ENCODE measurements around the gene FGF3. TPM values are rescaled to one million over a fixed set of nuclear protein-coding genes. Genes with fewer than 3 reads are reported as not detected.

The FGF3 gene
- polyA plus RNA-seq, 2 donors: not detected

DNA sequence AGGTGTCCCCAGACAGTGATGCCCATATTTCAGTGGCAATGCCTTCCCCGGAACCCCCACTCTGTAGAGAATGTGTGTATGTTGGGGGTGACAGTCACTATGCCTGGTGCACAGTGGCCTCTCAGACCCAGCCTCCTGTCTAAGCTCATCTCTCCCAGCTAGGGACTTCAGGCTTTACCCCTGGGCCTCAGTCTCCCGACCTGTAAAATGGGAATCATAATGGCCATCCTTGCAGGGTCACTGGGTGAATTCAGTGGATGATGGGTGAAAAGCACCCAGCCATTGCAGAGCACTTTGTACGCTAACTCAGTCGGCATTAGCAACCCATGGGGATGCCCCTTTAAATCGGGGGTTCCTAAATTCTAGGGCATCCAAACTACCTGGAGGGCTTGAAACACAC, 18.9 kb downstream of the FGF3 start:
- 90 to 93% methylated on average over 5 of the region's 5 CpGs for WGBS, 2 donors
- Histone ChIP-seq H3K4me3 (ENCODE audit: low read depth in 1 of 2, low read length in 2 of 2) (no peak overlapping the region), H3K4me1 (ENCODE audit: control insufficient read depth in 2 of 2, insufficient read depth in 2 of 2, low read length in 1 of 2) (no peaks in the 10 kb centered on the region), H3K9me3 (ENCODE audit: control insufficient read depth in 2 of 2, insufficient read depth in 1 of 2, low read depth in 1 of 2, low read length in 1 of 2) (peaks cover 0 to 12% of the 10 kb centered on the region in 2 donors), H3K27ac (ENCODE audit: low read depth in 2 of 2, low read length in 1 of 2) (no peak overlapping the region), H3K36me3 (ENCODE audit: control insufficient read depth in 2 of 2, insufficient read depth in 2 of 2, low read length in 1 of 2) (no peaks in the 10 kb centered on the region), H3K27me3 (ENCODE audit: control insufficient read depth in 1 of 2, insufficient read depth in 2 of 2, low read length in 2 of 2) (peaks cover 0 to 3% of the 10 kb centered on the region in 2 donors)

DNA sequence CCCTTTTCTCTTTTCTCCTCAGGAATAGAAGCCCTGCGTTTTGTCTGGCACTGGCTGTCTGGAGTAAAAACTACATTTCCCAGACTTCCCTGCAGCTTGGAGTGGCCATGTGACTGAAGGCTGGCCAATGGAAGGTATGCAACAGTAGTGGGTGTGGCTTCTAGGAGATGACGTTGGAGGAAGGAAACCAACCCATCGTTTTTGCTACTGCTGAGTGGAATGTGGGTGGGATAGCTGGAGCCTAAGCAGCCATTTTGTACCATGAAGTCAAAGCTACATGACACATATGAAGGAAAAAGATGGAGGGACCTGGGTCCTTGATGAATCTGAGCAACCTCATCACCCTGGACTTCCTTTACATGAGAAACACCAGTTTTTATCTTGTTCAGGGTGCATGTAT, 19.6 kb downstream of the FGF3 start:
- Histone ChIP-seq H3K4me1 (ENCODE audit: control insufficient read depth in 2 of 2, insufficient read depth in 2 of 2, low read length in 1 of 2) (no peaks in the 10 kb centered on the region), H3K27me3 (ENCODE audit: control insufficient read depth in 1 of 2, insufficient read depth in 2 of 2, low read length in 2 of 2) (peaks cover 0 to 3% of the 10 kb centered on the region in 2 donors), H3K9me3 (ENCODE audit: control insufficient read depth in 2 of 2, insufficient read depth in 1 of 2, low read depth in 1 of 2, low read length in 1 of 2) (peaks cover 0 to 12% of the 10 kb centered on the region in 2 donors), H3K4me3 (ENCODE audit: low read depth in 1 of 2, low read length in 2 of 2) (no peak overlapping the region), H3K27ac (ENCODE audit: low read depth in 2 of 2, low read length in 1 of 2) (no peak overlapping the region), H3K36me3 (ENCODE audit: control insufficient read depth in 2 of 2, insufficient read depth in 2 of 2, low read length in 1 of 2) (no peaks in the 10 kb centered on the region)
- 21 to 23% methylated on average over 3 of the region's 3 CpGs for WGBS, 2 donors

DNA sequence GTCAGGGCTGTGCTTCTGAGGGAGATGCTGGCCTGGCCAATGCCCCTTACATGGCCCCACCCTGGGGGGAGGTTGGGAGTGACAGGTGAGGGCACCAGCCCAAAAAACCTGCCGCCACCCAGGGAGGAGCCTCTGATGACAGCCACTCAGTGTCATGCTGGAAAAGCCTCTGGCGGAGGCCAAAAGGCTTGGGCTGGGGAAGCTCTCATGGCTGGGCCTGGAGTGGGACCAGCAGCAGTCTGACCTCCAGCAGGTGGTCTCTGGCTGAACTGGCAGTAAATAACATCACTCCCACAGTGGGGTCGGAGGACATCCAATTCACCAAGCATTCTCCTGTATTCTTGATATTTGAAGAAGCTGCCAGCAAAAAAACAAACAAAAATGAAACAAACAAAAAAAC, 20.1 kb downstream of the FGF3 start:
- 85 to 87% methylated on average over 3 of the region's 3 CpGs for WGBS, 2 donors
- Histone ChIP-seq H3K9me3 (ENCODE audit: control insufficient read depth in 2 of 2, insufficient read depth in 1 of 2, low read depth in 1 of 2, low read length in 1 of 2) (peaks cover 0 to 12% of the 10 kb centered on the region in 2 donors), H3K36me3 (ENCODE audit: control insufficient read depth in 2 of 2, insufficient read depth in 2 of 2, low read length in 1 of 2) (no peaks in the 10 kb centered on the region)

DNA sequence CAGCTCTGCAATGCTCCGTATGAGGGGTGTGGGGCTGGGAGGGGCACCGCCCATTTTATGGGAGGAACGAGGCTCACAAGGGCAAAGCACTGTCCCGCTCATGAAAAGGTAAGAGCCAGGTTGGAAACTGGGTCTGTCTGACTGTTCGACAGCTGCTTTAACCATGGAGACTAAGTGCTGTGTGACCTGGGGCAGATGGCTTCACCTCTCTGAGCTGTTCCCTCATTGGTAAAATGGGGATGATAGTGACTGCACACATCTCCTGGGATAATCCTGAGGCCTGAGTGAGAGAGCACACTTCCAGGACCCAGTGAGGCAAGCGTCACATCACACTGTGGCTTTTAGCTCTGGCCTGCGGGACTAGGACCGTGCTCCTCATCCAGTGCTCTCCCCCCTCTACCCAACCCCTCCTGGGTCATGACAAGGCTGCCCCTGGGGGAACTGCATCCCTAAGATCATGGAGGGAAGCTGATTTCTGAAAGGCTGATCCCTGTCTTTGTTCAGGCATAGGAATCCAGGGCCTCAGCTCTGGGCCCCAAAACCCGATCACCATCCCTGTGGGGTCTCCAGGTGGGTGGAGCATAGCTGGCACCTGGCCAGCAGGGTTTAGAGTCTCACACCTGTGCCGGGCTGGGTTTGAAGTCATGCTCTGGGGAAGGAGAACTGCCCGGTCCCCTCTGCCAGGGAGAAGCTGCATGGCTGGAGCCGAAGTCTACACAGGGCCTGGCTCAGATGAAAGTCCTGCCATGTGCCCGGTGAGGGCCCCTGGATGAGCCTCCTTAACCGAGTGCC, 21.3 kb downstream of the FGF3 start:
- Histone ChIP-seq H3K4me1 (ENCODE audit: control insufficient read depth in 2 of 2, insufficient read depth in 2 of 2, low read length in 1 of 2) (no peaks in the 10 kb centered on the region), H3K27ac (ENCODE audit: low read depth in 2 of 2, low read length in 1 of 2) (no peak overlapping the region), H3K4me3 (ENCODE audit: low read depth in 1 of 2, low read length in 2 of 2) (no peak overlapping the region), H3K9me3 (ENCODE audit: control insufficient read depth in 2 of 2, insufficient read depth in 1 of 2, low read depth in 1 of 2, low read length in 1 of 2) (peaks cover 0 to 12% of the 10 kb centered on the region in 2 donors), H3K27me3 (ENCODE audit: control insufficient read depth in 1 of 2, insufficient read depth in 2 of 2, low read length in 2 of 2) (peaks cover 0 to 3% of the 10 kb centered on the region in 2 donors), H3K36me3 (ENCODE audit: control insufficient read depth in 2 of 2, insufficient read depth in 2 of 2, low read length in 1 of 2) (no peaks in the 10 kb centered on the region)
- 66 to 68% methylated on average over 14 of the region's 14 CpGs for WGBS, 2 donors

More for the DNA sequence above, 20.1 kb downstream of the FGF3 start:
- no peak overlapping the region for H3K4me3 ChIP-seq (ENCODE audit: low read depth in 1 of 2, low read length in 2 of 2)
- no peaks in the 10 kb centered on the region for H3K4me1 ChIP-seq (ENCODE audit: control insufficient read depth in 2 of 2, insufficient read depth in 2 of 2, low read length in 1 of 2)
- no peak overlapping the region for H3K27ac ChIP-seq (ENCODE audit: low read depth in 2 of 2, low read length in 1 of 2)
- H3K27me3 ChIP-seq (ENCODE audit: control insufficient read depth in 1 of 2, insufficient read depth in 2 of 2, low read length in 2 of 2): peaks cover 0 to 3% of the 10 kb centered on the region in 2 donors

DNA sequence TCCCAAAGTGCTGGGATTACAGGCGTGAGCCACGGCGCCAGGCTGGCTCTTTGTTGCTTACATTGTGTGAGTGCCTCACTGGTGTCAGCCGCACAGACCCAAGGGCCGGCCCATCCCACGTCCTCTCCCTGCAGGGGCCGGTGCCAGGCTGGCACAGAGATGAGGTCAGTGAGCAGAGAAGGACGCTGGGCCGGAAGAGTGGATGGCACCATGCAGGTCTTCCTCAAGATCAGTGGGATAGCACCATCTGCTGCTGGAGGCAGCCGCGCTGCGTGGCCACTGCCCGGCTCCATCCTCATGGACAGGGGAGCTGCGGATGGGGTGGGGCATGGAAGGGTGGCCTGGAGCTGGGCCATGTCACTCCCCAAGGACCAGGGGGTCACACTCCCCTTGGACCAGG, 22.1 kb downstream of the FGF3 start:
- Histone ChIP-seq H3K36me3 (ENCODE audit: control insufficient read depth in 2 of 2, insufficient read depth in 2 of 2, low read length in 1 of 2) (no peaks in the 10 kb centered on the region), H3K4me1 (ENCODE audit: control insufficient read depth in 2 of 2, insufficient read depth in 2 of 2, low read length in 1 of 2) (no peaks in the 10 kb centered on the region), H3K9me3 (ENCODE audit: control insufficient read depth in 2 of 2, insufficient read depth in 1 of 2, low read depth in 1 of 2, low read length in 1 of 2) (peaks cover 0 to 12% of the 10 kb centered on the region in 2 donors), H3K27ac (ENCODE audit: low read depth in 2 of 2, low read length in 1 of 2) (no peak overlapping the region), H3K4me3 (ENCODE audit: low read depth in 1 of 2, low read length in 2 of 2) (no peak overlapping the region), H3K27me3 (ENCODE audit: control insufficient read depth in 1 of 2, insufficient read depth in 2 of 2, low read length in 2 of 2) (no peaks in the 10 kb centered on the region)
- WGBS, 2 donors: 72 to 76% methylated on average over 13 to 14 of the region's 14 CpGs

DNA sequence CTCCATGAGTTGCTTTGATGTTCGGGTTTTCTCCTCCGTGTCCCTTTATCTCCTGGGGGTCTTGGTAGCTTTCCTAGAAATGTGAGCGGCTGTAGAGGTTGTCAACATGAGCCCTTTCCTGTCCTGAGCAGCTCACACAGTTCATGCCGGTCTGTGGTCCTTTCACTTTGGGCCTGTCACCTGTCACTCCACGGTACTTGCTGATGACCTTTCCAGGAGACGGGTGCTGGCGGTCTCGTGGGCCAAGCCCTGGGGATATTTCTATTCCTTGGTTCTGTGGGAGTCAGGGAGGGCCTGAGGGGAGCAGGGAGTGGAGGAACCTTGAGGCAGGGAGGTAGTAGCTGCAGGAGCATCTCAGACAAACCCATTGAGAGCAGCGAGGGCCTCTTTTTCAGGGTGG, 23.2 kb downstream of the FGF3 start:
- H3K27ac ChIP-seq (ENCODE audit: low read depth in 2 of 2, low read length in 1 of 2): no peak overlapping the region
- H3K4me1 ChIP-seq (ENCODE audit: control insufficient read depth in 2 of 2, insufficient read depth in 2 of 2, low read length in 1 of 2): no peaks in the 10 kb centered on the region
- no peak overlapping the region for H3K4me3 ChIP-seq (ENCODE audit: low read depth in 1 of 2, low read length in 2 of 2)
- H3K9me3 ChIP-seq (ENCODE audit: control insufficient read depth in 2 of 2, insufficient read depth in 1 of 2, low read depth in 1 of 2, low read length in 1 of 2): peaks cover 0 to 9% of the 10 kb centered on the region in 2 donors
- WGBS, 2 donors: 77 to 79% methylated on average over 9 of the region's 9 CpGs
- no peaks in the 10 kb centered on the region for H3K27me3 ChIP-seq (ENCODE audit: control insufficient read depth in 1 of 2, insufficient read depth in 2 of 2, low read length in 2 of 2)
- H3K36me3 ChIP-seq (ENCODE audit: control insufficient read depth in 2 of 2, insufficient read depth in 2 of 2, low read length in 1 of 2): no peaks in the 10 kb centered on the region

DNA sequence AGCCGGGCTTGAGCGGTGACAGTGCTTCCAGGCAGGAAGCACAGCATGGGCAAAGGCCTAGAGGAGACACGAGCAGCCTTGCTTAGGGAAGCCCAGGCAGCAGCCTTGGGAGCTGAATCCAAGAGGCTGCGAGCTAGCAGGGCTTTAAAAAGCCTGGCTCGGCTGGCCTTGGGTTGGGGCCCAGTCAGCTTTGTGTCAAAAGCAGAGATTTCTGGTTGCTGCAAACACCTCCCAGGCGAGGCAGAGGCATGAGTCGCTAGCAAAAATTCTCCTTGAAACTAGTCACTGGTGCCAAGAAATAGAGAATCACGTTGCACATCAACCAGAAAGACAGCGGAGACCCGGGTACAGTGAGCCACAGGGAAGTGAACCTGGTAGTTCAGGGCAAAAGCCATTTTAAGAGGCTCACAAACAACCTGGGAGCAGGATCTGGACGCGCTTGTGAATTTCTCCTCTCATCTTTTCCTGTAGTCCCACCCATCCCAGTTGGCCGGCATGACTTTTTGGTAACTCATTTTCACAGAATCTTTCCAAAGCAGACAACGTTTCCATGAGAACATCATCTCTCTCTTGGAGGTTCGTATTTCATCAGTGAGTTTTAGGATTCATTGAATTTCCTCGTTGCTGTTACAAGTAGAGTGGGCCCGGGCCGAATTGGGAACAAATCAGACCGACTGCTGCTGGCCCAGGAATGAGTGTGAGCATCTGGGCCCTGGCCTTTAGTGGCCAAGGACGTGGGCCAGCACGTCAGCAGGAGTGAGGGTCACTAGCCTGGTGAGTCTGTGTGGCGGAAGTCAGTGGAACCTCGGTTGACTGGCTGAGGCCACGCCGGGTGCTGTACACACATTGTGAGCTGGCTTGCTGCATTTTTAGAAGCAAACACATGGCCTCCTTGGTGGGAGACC, 27.7 kb downstream of the FGF3 start:
- H3K4me1 ChIP-seq (ENCODE audit: control insufficient read depth in 2 of 2, insufficient read depth in 2 of 2, low read length in 1 of 2): peaks cover 0 to 2% of the 10 kb centered on the region in 2 donors
- H3K9me3 ChIP-seq (ENCODE audit: control insufficient read depth in 2 of 2, insufficient read depth in 1 of 2, low read depth in 1 of 2, low read length in 1 of 2): no peaks in the 10 kb centered on the region
- WGBS, 2 donors: 60 to 62% methylated on average over 25 of the region's 25 CpGs
- no peak overlapping the region for H3K27ac ChIP-seq (ENCODE audit: low read depth in 2 of 2, low read length in 1 of 2)
- no peaks in the 10 kb centered on the region for H3K27me3 ChIP-seq (ENCODE audit: control insufficient read depth in 1 of 2, insufficient read depth in 2 of 2, low read length in 2 of 2)
- no peaks in the 10 kb centered on the region for H3K36me3 ChIP-seq (ENCODE audit: control insufficient read depth in 2 of 2, insufficient read depth in 2 of 2, low read length in 1 of 2)
- no peak overlapping the region for H3K4me3 ChIP-seq (ENCODE audit: low read depth in 1 of 2, low read length in 2 of 2)

DNA sequence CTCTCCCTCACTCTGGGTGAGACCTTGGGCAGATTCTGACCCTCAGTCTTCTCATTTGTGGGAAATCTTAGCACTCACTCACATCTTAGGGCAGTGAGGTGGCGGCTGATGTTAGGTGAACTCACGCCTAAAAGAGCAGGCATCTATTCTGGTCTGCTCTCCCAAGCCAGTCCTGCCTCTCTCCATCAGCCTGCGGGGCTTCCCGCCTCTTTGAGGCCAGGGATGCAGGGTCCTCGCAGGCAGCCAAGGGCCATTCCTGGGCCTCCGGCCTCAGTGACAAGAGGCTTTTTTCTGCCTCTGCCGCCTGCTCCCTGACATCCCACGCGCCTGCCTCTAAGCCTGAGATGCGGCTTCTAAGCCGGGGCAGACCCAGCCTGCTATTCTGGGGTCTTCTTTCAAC, 30.3 kb downstream of the FGF3 start:
- Histone ChIP-seq H3K4me1 (ENCODE audit: control insufficient read depth in 2 of 2, insufficient read depth in 2 of 2, low read length in 1 of 2) (peaks cover 0 to 2% of the 10 kb centered on the region in 2 donors), H3K4me3 (ENCODE audit: low read depth in 1 of 2, low read length in 2 of 2) (no peak overlapping the region), H3K27me3 (ENCODE audit: control insufficient read depth in 1 of 2, insufficient read depth in 2 of 2, low read length in 2 of 2) (no peaks in the 10 kb centered on the region), H3K9me3 (ENCODE audit: control insufficient read depth in 2 of 2, insufficient read depth in 1 of 2, low read depth in 1 of 2, low read length in 1 of 2) (no peaks in the 10 kb centered on the region), H3K36me3 (ENCODE audit: control insufficient read depth in 2 of 2, insufficient read depth in 2 of 2, low read length in 1 of 2) (no peaks in the 10 kb centered on the region), H3K27ac (ENCODE audit: low read depth in 2 of 2, low read length in 1 of 2) (no peak overlapping the region)
- 89 to 91% methylated on average over 11 of the region's 11 CpGs for WGBS, 2 donors

DNA sequence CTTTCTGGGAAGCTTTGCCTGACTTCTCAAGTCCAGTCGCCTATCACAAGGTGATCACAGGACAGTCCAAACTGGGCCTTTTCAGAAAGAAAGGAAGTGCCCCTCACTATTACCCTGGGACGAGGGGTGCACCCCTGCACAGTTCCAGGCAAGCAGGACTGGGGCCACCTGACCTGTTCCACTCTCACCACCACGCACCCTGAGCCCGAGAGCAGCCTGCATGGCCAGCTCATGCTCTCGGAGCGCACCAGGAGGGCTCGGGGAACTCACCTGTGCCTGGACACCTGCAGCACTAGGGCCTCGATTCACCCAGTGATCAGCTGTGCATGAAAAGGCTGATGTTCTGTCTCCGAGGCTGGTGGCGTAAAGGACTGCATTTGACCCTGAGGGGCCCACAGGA, 31.3 kb downstream of the FGF3 start:
- Histone ChIP-seq H3K36me3 (ENCODE audit: control insufficient read depth in 2 of 2, insufficient read depth in 2 of 2, low read length in 1 of 2) (no peaks in the 10 kb centered on the region), H3K4me3 (ENCODE audit: low read depth in 1 of 2, low read length in 2 of 2) (no peak overlapping the region), H3K27ac (ENCODE audit: low read depth in 2 of 2, low read length in 1 of 2) (no peak overlapping the region), H3K4me1 (ENCODE audit: control insufficient read depth in 2 of 2, insufficient read depth in 2 of 2, low read length in 1 of 2) (peaks cover 0 to 2% of the 10 kb centered on the region in 2 donors), H3K27me3 (ENCODE audit: control insufficient read depth in 1 of 2, insufficient read depth in 2 of 2, low read length in 2 of 2) (no peaks in the 10 kb centered on the region), H3K9me3 (ENCODE audit: control insufficient read depth in 2 of 2, insufficient read depth in 1 of 2, low read depth in 1 of 2, low read length in 1 of 2) (no peaks in the 10 kb centered on the region)
- 87% methylated on average over 10 of the region's 10 CpGs for WGBS, 2 donors
